ENCODE measurements around the gene PFDN4. TPM values are rescaled to one million over a fixed set of nuclear protein-coding genes. Genes with fewer than 3 reads are reported as not detected.

Gene PFDN4, protein sequence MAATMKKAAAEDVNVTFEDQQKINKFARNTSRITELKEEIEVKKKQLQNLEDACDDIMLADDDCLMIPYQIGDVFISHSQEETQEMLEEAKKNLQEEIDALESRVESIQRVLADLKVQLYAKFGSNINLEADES
- total RNA-seq = 75.2 and 128 TPM in 2 replicates

DNA sequence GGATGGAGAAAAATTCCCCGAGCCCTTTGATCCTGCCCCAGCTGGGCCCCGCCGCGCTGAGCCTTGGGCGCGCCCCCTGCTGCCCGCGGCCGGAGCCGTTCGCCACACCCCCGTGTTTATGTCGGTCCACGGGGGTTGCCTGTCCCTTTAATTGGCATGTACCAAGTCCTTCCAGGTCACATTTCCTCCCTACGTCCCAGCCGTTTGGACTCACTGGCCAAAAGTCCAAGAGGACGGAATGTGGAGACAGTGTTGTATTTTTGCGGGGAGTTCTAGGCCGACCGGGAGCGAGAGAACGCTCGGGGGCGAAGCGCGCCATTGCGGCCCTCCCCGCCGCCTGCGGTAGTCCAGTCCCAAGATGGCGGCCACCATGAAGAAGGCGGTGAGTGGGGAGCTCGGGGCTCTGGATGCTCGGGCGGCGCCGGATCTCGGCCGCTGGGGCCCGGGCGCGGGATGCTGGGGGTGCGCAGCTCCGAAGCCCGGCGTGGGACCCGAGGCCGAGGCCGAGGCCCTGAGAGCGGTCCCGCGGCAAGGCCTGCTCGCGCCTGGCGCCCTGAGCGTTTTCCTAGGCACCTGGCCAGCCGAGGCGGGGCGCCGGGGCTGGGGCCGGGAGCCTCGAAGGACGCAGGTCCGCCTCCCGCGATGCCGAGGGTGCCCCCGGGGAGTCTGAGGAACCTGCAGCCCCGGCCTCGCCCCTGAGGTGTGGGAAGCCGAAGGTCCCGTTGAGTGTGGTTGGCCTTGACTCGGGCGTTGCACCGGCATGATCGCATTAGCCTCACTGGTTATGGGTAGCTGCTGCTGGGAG lies at the start of gene PFDN4:
TSS of gene PFDN4 (plus strand) at position 345 of the 805 bp plus-strand sequence. CDS start at position 359, 14 bp downstream.

DNA sequence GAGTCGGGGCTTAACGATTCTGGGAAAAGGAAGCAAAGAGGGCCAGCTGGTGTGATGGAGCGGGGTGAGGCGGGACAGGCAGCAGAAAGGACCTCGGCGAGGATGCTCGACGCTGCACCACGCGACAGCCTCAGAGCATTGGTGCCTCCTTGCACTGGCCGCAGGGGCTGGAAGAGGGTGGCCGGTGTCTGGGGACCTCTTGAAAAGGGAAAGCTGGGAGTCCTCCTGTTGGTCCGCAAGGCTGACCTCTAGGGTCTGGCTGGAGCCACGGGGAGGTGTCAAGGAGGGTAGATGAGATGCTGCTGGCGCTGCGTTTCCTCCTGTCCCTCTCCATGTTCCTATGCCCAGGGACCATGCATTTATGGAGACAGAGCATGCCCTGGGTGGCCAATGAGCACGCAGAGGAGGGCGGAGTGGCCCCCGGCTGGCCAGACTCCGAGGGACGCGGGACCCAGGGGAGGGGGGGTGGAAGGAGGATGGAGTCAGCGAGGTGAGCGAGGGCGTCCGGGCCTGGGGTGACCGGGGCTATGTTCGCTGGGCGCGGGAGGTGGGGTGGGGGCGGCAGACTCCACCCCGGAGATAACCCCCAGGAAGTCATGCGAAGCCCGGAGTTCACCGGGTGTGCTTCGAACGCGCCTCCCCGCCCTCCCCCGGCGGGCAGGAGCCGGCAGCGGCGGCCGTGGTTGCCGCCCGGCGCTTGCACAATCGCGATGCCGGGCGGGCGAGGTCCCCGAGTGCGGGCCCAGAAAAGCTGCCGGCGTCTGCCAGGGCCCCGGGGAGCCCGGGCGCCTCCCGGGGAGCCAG lies 34.0 kb upstream of the PFDN4 start, which contains the start of gene CYP24A1:
TSS of gene CYP24A1 (minus strand) at position 334 of the 804 bp plus-strand sequence. CDS start 407 bp downstream, outside the sequence.

Other genes with a start within 250 kb of the PFDN4 start
- not detected in 2 replicates for gene BCAS1, start 137.5 kb upstream of the PFDN4 start, total RNA-seq
- gene CYP24A1, start 34.1 kb upstream of the PFDN4 start, total RNA-seq = not detected in 2 replicates